DMS 273 treated with DMSO at 0.1 percent for 48 hours (cell line): ENCODE data around the gene ALDH1A1.
A peak's percentile ranks its signal among the peaks of the same experiment; 100 is the strongest.
"Not testable (repeated sequence)": the region's sequence is repeated elsewhere in the genome, so short reads cannot be mapped to it uniquely, and the experiment has no call there.

ENCODE experiments used
- DNase-seq: peaks from one replicate; lab custom pipeline; 2025; lab: John Stamatoyannopoulos, UW

Gene ALDH1A1

GRCh38 chr9:72896439-72896838 is 56.4 kb downstream of the ALDH1A1 start:
- no peak for DNase-seq

- DNase-seq: no peak
Observed at GRCh38 chr9:72895122-72895521, 57.7 kb downstream of the ALDH1A1 start.

- DNase-seq: no peak
Observed at GRCh38 chr9:72894342-72894741, 58.5 kb downstream of the ALDH1A1 start.

- DNase-seq: no peak
Observed at GRCh38 chr9:72893437-72893836, 59.4 kb downstream of the ALDH1A1 start.

- DNase-seq: no peak
Observed at GRCh38 chr9:72891043-72891442, 61.8 kb downstream of the ALDH1A1 start.

DNA sequence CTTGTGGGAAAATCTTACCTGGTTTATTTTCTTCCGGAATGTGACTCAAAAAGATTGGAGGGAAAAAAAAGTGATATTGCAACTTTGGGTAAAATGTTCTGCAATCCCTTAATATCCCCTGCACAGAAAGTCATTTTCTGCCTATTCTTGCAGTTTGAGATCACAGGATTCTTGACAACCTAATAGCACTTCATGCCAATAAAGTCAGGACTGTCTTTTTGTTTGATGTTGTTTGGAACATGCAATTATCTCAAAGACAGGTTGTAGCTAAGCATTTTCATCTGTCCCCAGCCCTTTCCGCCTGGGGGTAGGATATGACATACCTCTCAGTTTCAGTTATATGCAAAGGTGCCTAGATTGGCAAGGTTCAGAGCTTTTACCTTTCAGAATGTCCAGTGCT is 63.9 kb downstream of the ALDH1A1 start:
- no peak for DNase-seq

DNA sequence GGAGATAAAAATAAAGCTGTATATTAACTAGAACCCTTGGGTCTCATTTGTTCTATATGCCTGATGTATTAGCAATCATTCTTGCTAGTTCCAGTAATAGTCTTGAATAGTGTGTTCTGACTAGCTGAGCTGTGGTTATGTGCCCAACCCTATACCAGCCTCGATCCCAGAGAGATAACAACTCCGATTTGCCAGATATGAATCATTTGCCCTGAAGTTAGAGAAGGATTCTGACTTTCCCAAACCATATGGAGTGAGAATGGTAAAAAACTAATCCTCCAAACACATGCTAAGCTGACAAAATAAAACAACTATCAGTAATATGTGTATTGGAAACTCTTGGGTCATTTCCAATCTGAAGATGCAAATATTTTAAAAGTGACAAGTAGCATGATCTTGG is 64.8 kb downstream of the ALDH1A1 start:
- DNase-seq: no peak

DNA sequence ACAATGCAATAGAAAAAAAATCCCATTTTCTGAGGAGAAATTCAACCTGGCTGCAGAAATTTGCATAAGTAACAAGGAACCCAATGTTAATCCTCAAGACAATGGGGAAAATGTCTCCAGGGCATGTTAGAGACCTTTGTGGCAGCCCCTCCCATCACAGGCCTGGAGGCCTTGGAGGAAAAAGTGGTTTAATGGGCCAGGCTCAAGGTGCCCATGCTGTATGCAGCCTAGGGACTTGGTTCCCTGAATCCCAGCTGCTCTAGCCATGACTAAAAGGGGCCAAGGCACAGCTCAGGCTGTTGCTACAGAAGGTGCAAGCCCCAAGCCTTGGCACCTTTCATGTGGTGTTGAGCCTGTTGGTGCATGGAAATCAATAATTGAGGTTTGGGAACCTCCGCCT is 66.5 kb downstream of the ALDH1A1 start:
- no peak for DNase-seq

- DNase-seq: no peak
Observed at GRCh38 chr9:72884508-72884907, 68.3 kb downstream of the ALDH1A1 start.

DNA sequence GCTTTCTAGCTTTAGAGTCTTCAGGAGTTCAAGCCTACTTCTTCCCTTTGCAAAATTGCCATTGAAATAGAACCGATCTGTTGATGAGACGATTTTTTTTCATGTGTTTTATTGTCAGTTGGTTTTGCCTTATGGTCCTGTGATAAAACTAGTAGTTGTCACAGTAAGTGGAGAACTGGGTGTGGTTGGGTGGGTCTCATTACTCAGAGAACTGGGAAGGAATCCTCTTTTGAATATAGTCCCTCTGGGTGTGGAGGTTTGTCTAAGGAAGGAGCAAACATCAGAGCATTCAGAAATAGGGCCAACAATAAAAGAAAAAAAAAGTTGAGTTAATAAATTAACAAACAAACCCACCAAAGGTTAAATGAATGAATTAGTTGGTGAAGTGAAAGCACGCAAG is 69.0 kb downstream of the ALDH1A1 start:
- DNase-seq: no peak

DNA sequence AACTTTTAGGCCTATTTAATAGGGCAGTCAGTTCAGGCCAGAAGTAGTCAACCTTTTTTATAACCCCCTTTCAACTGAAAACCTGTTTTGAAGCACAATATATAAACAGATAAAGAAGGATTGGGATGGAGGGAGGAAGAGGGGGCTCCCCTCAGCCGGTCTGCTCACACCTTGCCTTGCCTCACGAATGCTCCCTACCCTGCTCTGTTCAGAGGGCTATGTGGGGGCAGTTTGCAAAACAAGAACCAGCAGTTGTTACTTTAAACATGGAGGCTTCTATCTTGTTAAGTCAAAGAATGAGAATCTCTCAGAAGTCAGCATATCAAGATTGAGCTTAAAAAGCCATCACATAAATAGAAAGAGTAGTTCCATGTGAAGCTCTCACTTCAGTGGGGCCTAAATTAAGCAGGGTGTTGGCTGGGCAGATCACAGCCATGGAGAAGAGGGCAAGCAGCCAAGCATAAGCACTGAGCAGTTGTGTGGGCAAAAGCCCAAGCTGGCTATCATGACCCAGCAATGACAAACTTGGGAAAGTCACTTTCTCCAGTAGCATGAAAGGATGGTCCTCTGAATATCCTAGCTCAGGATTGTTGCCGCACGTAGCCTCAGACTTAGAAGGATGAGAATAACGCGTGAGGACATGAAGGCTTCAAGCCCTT is 70.6 kb downstream of the ALDH1A1 start:
- no peak for DNase-seq

DNA sequence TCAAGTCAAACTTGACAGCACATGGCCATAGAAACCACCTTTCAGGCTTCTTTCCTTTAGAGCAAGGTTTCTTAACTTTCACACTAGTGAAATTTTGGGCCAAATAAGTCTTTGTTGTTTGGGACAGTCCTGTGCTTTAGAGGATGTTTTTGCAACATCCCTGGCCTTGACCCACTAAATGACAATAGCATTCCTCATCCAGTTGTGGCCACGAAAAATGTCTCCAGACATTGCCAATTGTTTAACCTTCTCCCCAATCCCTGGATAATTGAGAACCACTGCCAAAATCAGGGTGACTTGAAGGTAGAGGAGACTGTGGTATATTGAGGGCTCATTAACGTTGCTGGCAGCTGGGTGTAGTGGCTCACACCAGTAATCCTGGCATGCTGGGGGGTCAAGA is 72.0 kb downstream of the ALDH1A1 start:
- no peak for DNase-seq

- DNase-seq: no peak
Observed at GRCh38 chr9:72875221-72875620, 77.6 kb downstream of the ALDH1A1 start.

DNA sequence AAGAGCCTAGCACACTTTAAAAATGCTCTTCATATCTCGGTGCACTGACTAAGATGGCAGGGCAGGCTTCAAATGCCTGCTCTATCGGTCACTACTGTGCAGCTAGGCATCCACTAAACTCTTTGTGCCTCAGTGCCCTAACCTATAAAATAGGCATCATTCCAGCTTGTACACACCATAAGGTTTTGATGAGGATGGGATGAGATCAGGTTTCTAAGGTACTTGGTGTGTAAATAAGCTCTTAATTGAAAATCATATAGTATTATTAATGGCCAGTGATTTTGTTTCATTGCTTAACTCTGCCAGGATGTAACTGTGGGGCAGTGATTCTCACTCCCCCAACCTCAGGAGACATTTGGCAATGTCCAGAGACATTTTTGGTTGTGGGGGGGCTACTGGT is 78.5 kb downstream of the ALDH1A1 start:
- no peak for DNase-seq

DNA sequence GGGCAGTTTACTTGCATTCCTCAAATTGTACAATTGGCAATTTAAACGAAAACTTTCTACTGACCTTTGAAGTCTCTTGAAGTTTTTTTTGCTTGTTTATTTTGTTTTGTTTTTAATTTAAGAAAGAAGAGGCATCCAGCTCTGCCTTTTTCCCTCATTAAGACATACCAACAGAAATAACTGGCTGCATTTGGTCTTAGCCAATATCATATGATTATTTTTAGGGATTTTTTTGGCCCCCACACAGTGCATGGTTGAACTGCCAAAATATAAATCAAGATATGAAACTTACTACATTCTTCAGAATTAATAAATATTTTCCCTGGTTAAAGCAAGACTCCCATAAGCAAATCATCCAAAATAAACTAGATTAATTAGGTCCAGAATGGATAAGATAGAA is 79.4 kb downstream of the ALDH1A1 start:
- no peak for DNase-seq

- DNase-seq: no peak
Observed at GRCh38 chr9:72872718-72873117, 80.1 kb downstream of the ALDH1A1 start.

DNA sequence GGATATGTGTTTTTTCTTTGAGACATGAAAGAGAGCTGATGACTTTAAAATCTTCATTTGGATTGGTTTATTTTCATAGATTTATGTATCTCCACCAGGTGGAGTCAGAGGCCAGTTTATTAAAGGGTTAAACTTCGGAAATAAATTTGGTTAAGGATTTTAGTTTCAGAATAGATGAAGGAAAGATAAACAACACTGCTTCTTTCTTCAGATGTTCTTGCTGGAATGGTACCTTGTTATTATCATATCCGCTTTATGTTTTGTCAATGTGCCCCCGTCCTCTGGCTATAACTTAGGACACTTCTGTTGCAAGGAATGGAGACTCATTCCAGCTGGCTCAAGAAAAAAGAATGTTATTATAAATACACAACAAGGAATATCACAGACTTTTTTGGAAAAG is 81.2 kb downstream of the ALDH1A1 start:
- no peak for DNase-seq

- no peak for DNase-seq
Observed at GRCh38 chr9:72864327-72864726, 88.5 kb downstream of the ALDH1A1 start.

- DNase-seq: no peak
Observed at GRCh38 chr9:72863456-72864094, 89.3 kb downstream of the ALDH1A1 start.

GRCh38 chr9:72862788-72863187 is 90.1 kb downstream of the ALDH1A1 start:
- not testable (repeated sequence) for DNase-seq

DNA sequence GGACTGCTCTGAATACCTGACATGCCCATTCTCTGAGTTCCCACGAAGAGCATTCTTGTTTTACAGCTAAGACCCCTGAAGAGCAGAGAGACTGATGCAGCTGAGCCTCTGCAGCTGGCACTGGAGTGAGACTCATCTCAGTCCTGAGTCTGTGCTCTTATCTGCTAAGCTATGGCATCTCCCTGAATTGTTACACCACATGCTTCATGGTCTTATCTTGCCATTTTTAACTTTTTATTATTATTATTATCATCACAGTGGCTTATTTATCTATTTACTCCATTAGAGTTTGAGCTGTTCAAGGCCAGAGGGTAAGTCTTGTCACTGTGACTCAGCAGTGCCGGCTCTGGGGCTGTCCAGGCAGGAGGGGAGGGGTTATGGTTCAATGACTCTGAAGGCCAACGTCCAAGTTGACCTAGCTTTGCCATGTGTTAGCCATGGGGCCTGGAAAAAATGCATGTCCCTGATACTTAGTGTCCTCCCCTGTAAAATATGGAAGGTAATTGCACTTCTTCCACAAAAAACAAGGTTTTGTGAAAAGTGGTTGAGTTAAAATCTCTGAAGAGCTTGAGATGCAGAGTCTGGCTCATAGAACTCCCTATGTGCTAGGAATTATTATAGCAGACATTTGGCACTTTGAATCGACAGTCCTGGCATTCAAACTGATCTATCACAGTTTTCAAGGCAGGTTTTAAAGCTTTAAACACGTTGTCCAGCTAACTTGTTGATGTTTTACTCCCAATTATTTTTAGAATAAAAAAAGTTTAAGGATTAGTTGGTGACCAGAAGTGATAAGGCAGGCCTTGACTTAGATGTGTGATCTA is 94.6 kb downstream of the ALDH1A1 start:
- no peak for DNase-seq

DNA sequence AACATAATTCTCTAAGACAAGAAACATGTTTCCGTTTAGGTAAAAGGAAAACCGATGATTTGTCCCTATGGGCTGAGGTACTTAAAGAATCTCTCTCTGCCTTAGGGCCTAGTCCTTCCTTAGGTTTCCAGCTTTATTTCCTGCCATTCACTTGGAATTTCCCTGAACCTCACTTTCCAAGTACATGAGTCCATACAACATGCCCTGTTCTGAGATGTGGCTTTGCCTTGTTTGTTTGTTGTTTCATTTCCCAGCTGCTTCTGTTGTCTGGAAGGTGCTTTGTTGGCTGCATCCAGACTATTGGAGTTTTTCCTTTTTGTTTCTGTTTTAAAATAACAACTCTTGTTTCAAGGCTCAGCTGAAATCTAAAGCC is 95.2 kb downstream of the ALDH1A1 start:
- DNase-seq: no peak

DNA sequence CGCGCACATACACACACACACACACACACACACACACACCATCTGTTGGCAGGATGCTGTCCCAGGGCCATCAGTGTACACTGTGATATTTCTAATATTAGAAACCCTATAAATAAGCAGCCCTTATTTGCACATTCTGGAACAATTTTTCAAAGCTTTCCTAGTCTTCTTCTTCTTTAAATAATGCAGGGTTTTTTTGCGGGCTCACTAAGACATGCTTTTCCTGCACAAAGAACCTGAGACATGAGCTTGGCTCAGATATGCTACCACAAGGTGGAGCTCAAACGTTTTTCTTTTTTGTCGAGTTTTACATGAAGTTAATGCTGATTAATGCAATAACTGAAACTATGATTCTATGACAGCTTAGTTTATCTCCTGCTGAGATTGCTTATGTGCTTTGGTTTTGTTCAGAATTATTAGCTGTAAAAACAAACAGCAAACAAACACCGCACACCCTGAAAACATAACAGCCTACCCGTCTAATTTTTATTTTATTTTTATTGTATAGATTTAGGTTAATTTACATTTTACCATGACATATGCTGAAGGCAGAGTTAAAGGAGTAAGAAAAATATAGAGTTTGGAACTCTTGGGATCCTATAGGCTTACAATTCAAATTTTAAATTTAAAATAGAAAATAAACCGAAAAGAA is 95.8 kb downstream of the ALDH1A1 start:
- peak; percentile 20 for DNase-seq
